K562 (cell line): Measurements from ENCODE around the gene DYNLT4. TPM values are rescaled to one million over a fixed set of nuclear protein-coding genes. Genes with fewer than 3 reads are reported as not detected.
A peak's percentile ranks its signal among the peaks of the same experiment; 100 is the strongest.

Experiments
- ATAC-seq: fragments of 200-7000 bp; cut with Tn5 transposase; 3 replicates; pipeline ENCODE4 v1.9.1; 2020; ENCODE audit warnings: moderate library complexity
- BruUV-seq: library from RNA; stranded (reverse); fragments of 400-500 nt; replicated peaks from 2 replicates; lab custom pipeline; 2021; lab: Mats Ljungman, UMichigan
- CTCF ChIA-PET: fragments of 300-600 bp; formaldehyde crosslinking; extraction: SDS; loops from one replicate; lab custom pipeline; 2021; ENCODE audit warnings: low intra/inter-chr PET ratio; lab: Yijun Ruan, JAX
- POLR2A ChIA-PET: fragments of 300-600, 350-650 bp; sonication (Branson Sonifier 250); formaldehyde crosslinking; extraction: SDS; loops from one replicate; lab custom pipeline; 2021; ENCODE audit warnings: antibody characterized with exemption, inconsistent platforms; lab: Yijun Ruan, JAX
- DNase-seq, 4 experiments: peaks; one replicate each; pipeline versions ENCODE4 v3.0.0 to v3.0.0-alpha.2; 2011 to 2018; ENCODE audit warnings: low spot score in 3 of 4, mixed read lengths in 3 of 4; ENCODE audit errors: extremely low read depth in 1 of 4
- FAIRE-seq: peaks from 2 replicates; lab custom pipeline; 2011; peaks lifted over from hg19 to GRCh38; lab: Jason Lieb, UNC
- H2AFZ ChIP-seq: 2 replicates; pipeline ENCODE4 v1.6.0; 2011; ENCODE audit warnings: low read depth, low read length, control low read depth, inconsistent platforms
- H3K27ac ChIP-seq: fragments of 200-600 bp; 3 replicates; pipeline ENCODE4 v1.8.0; 2011; ENCODE audit warnings: low read depth, mild to moderate bottlenecking, control low read depth, inconsistent platforms, low read length, moderate library complexity, mixed read lengths; ENCODE audit errors: extremely low read depth
- H3K27me3 ChIP-seq, 2 experiments: fragments of 300-600 bp in 1 of 2; 2 replicates in 1 of 2; 3 replicates in 1 of 2; pipeline versions ENCODE4 v1.6.0 to v1.8.0; 2011; ENCODE audit warnings: inconsistent platforms in 2 of 2, low read length in 2 of 2, mild to moderate bottlenecking in 1 of 2, mixed read lengths in 1 of 2, moderate library complexity in 1 of 2; ENCODE audit not compliant: control insufficient read depth in 2 of 2, insufficient read depth in 2 of 2
- H3K36me3 ChIP-seq: fragments of 300-600 bp; 3 replicates; pipeline ENCODE4 v1.8.0; 2011; ENCODE audit warnings: mild to moderate bottlenecking, low read length, inconsistent platforms; ENCODE audit not compliant: control insufficient read depth, insufficient read depth
- H3K4me1 ChIP-seq, 2 experiments: fragments of 200-600 bp in 1 of 2; replicated peaks in 1 of 2; 2 replicates in 1 of 2; 3 replicates in 1 of 2; pipeline versions ENCODE4 v1.5.1 to v1.8.0; 2011; ENCODE audit warnings: inconsistent platforms in 2 of 2, low read length in 2 of 2, mild to moderate bottlenecking in 1 of 2, mixed read lengths in 1 of 2, moderate library complexity in 1 of 2; ENCODE audit not compliant: control insufficient read depth in 2 of 2, insufficient read depth in 2 of 2
- H3K4me2 ChIP-seq: 2 replicates; pipeline ENCODE4 v1.6.1; 2011; ENCODE audit warnings: low read length, control low read depth, inconsistent platforms, mixed read lengths; ENCODE audit not compliant: insufficient read depth
- H3K4me3 ChIP-seq: fragments of 200-600 bp; sonication (generic), shearing (Covaris generic); 2 replicates; pipeline ENCODE4 v1.5.1; 2016; ENCODE audit warnings: control low read depth, inconsistent platforms
- H3K79me2 ChIP-seq: fragments of 200-600 bp; 3 replicates; pipeline ENCODE4 v1.8.0; 2011; ENCODE audit warnings: low read length, inconsistent platforms; ENCODE audit not compliant: control insufficient read depth, insufficient read depth
- H3K9ac ChIP-seq, 2 experiments: 2 replicates each; pipeline versions ENCODE4 v1.6.0 to v1.6.1; 2011; ENCODE audit warnings: low read depth in 2 of 2, low read length in 2 of 2, control low read depth in 1 of 2, inconsistent platforms in 1 of 2, mild to moderate bottlenecking in 1 of 2, mixed read lengths in 1 of 2; ENCODE audit not compliant: insufficient read depth in 1 of 2
- H3K9me1 ChIP-seq: one replicate; pipeline ENCODE4 v1.6.0; 2011; ENCODE audit warnings: inconsistent platforms, mild to moderate bottlenecking, low read length, moderate library complexity; ENCODE audit not compliant: control insufficient read depth, insufficient read depth
- H3K9me3 ChIP-seq: replicated peaks from 2 replicates; pipeline ENCODE4 v1.5.1; 2011; ENCODE audit warnings: low read depth, low read length, inconsistent platforms; ENCODE audit not compliant: control insufficient read depth, insufficient read depth
- H4K20me1 ChIP-seq: replicated peaks from 2 replicates; pipeline ENCODE4 v1.6.1; 2011; ENCODE audit warnings: low read length, inconsistent platforms, mixed read lengths; ENCODE audit not compliant: control insufficient read depth, insufficient read depth
- ETS2 ChIP-seq: IDR thresholded peaks from 2 replicates; pipeline ENCODE4 v1.6.1; 2016; ENCODE audit warnings: borderline replicate concordance, missing genetic modification characterization, mild to moderate bottlenecking, moderate library complexity, missing compliant biosample characterization; ENCODE audit not compliant: poor library complexity, severe bottlenecking
- FOS ChIP-seq: IDR thresholded peaks from 3 replicates; pipeline ENCODE4 v1.6.1; 2011; ENCODE audit not compliant: insufficient read length; ENCODE audit errors: extremely low read depth
- GABPA ChIP-seq: fragments of 200-800 bp; sonication (Bioruptor generic); conservative IDR thresholded peaks from 2 replicates; pipeline ENCODE4 v1.6.1; 2016; ENCODE audit warnings: low read depth, missing genetic modification characterization, missing compliant biosample characterization
- HNRNPLL ChIP-seq: fragments of 200-400 bp; formaldehyde crosslinking; IDR thresholded peaks from 2 replicates; pipeline ENCODE4 v1.6.1; 2017; ENCODE audit warnings: low read length, low read depth, mild to moderate bottlenecking; ENCODE audit not compliant: poor library complexity, severe bottlenecking
- LCOR ChIP-seq: sonication (generic); formaldehyde crosslinking; IDR thresholded peaks from 2 replicates; pipeline ENCODE4 v1.8.0; 2022; ENCODE audit warnings: mild to moderate bottlenecking, missing genetic modification reagents
- MTF1 ChIP-seq: fragments of 250-450 bp; sonication (Bioruptor Pico); IDR thresholded peaks from 2 replicates; pipeline ENCODE4 v1.9.0; 2021; ENCODE audit warnings: moderate library complexity, mild to moderate bottlenecking, inconsistent platforms, borderline replicate concordance
- NBN ChIP-seq: fragments of 450-650 bp; IDR thresholded peaks from 2 replicates; pipeline ENCODE4 v1.6.1; 2016; ENCODE audit warnings: low read depth, mild to moderate bottlenecking
- PHTF2 ChIP-seq: fragments of 250-450 bp; sonication (Bioruptor Pico); IDR thresholded peaks from 2 replicates; pipeline ENCODE4 v1.5.0; 2021; ENCODE audit warnings: mild to moderate bottlenecking
- POLR2G ChIP-seq: fragments of 200-400 bp; formaldehyde crosslinking; IDR thresholded peaks from 2 replicates; pipeline ENCODE4 v1.6.1; 2017; ENCODE audit warnings: low read depth, mild to moderate bottlenecking, antibody characterized with exemption, low read length, moderate library complexity
- POLR3A ChIP-seq: IDR thresholded peaks from 2 replicates; pipeline ENCODE4 v1.6.1; 2011; ENCODE audit warnings: borderline replicate concordance, mild to moderate bottlenecking, moderate library complexity; ENCODE audit not compliant: insufficient read length, insufficient read depth; ENCODE audit errors: extremely low read depth
- RAD21 ChIP-seq, 2 experiments: fragments of 250-450 bp in 1 of 2; fragments of 450-650 bp in 1 of 2; sonication (Bioruptor Pico) in 1 of 2; formaldehyde crosslinking in 1 of 2; IDR thresholded peaks in 1 of 2; conservative IDR thresholded peaks in 1 of 2; 2 replicates each; pipeline versions ENCODE4 v1.4.0 to v1.8.0; 2020 to 2022; ENCODE audit warnings: mild to moderate bottlenecking in 2 of 2, moderate library complexity in 1 of 2
- RBM22 ChIP-seq: fragments of 200-400 bp; formaldehyde crosslinking; IDR thresholded peaks from 2 replicates; pipeline ENCODE4 v1.6.1; 2018; ENCODE audit warnings: low read length, low read depth; ENCODE audit not compliant: poor library complexity, severe bottlenecking
- U2AF1 ChIP-seq: fragments of 200-400 bp; formaldehyde crosslinking; optimal IDR thresholded peaks from 2 replicates; pipeline ENCODE3; 2017; ENCODE audit warnings: mild to moderate bottlenecking, low read depth, low read length, moderate library complexity
- YBX1 ChIP-seq: fragments of 450-650 bp; IDR thresholded peaks from 2 replicates; pipeline ENCODE4 v1.7.1; 2016; ENCODE audit warnings: mild to moderate bottlenecking
- ZNF134 ChIP-seq: fragments of 250-450 bp; sonication (Bioruptor Pico); conservative IDR thresholded peaks from 2 replicates; pipeline ENCODE4 v1.4.0; 2020
- ZNF140 ChIP-seq: fragments of 250-450 bp; sonication (Bioruptor Pico); IDR thresholded peaks from 2 replicates; pipeline ENCODE4 v1.8.0; 2021; ENCODE audit warnings: moderate library complexity, mild to moderate bottlenecking, inconsistent platforms
- ZNF146 ChIP-seq: IDR thresholded peaks from one replicate; pipeline ENCODE4 v1.6.1; 2018; ENCODE audit warnings: missing compliant biosample characterization; ENCODE audit not compliant: unreplicated experiment
- ZNF282 ChIP-seq: sonication (generic); formaldehyde crosslinking; IDR thresholded peaks from 2 replicates; pipeline ENCODE4 v1.8.1; 2023; ENCODE audit warnings: missing genetic modification reagents
- ZZZ3 ChIP-seq: fragments of 450-650 bp; IDR thresholded peaks from 2 replicates; pipeline ENCODE4 v1.6.1; 2016; ENCODE audit warnings: antibody characterized with exemption, mild to moderate bottlenecking, moderate library complexity
- WGBS: fragments of 100-300 bp; shearing (Covaris generic); methylation state at CpG from one replicate; pipeline ENCODE4 v1.1.6; 2016; ENCODE audit warnings: low coverage, mixed read lengths; ENCODE audit not compliant: insufficient coverage; ENCODE audit errors: missing lambda C conversion rate; 5-methylcytosine and 5-hydroxymethylcytosine counted together
- in situ Hi-C: fragments of 300-500 bp; cut with MboI; formaldehyde crosslinking; loops from 4 replicates; pipeline ENCODE4 v1.15.0; 2018; ENCODE audit warnings: inconsistent platforms, mixed read lengths
- intact Hi-C: fragments of 100-400 bp; cut with micrococcal nuclease; formaldehyde crosslinking; loops from 2 replicates; pipeline ENCODE4 v1.14.2; 2022
- polyA plus RNA-seq, 8 experiments: library from polyadenylated mRNA; depleted of rRNA in 4 of 8; stranded (reverse) in 5 of 8; unstranded in 3 of 8; fragments of >200 nt; fragmentation: Nextera tagmentation in 2 of 8; fragmentation: Illumina TruSeq in 1 of 8; extraction: Ambion mirVana in 2 of 8; extraction: Trizol in 1 of 8; gene quantifications; 2 replicates each; pipeline versions ENCODE4 v1.2.1 to v1.2.3, GENCODE V29; 2011 to 2014; ENCODE audit warnings: inconsistent platforms in 1 of 8, missing spikeins in 1 of 8
- total RNA-seq, 7 experiments: library from RNA; depleted of rRNA in 6 of 7; stranded (reverse); fragments of >200 nt in 6 of 7; fragmentation: Illumina TruSeq in 2 of 7; extraction: Trizol in 2 of 7; gene quantifications; 2 replicates each; pipeline versions ENCODE4 v1.2.1 to v1.2.3, GENCODE V29; 2011 to 2021; ENCODE audit warnings: low replicate concordance in 1 of 7

The DYNLT4 gene
- total and polyA plus RNA-seq, 9 of the 15 experiments (the other 6 are each of a cell fraction or from before 2014, with no cell fraction given): 0.29 to 0.73 TPM; not detected in 7

GRCh38 chr1:44786841-44787426, 20.2 kb downstream of the DYNLT4 start:
- Histone ChIP-seq H4K20me1 (no peaks in the 10 kb centered on the region), H3K27ac (no peak overlapping the region), H3K4me3 (no peak overlapping the region), H3K4me1 (peaks cover 12 to 22% of the 10 kb centered on the region in 2 experiments; a peak in 4 of 5 replicates), H3K9me3 (no peaks in the 10 kb centered on the region), H3K9me1 (no peaks in the 10 kb centered on the region), H2AFZ (peak overlapping the region; percentile 78), H3K36me3 (no peaks in the 10 kb centered on the region), H3K4me2 (no peak overlapping the region), H3K9ac (peak overlapping the region in 1 of 2 experiments; percentile 18; a peak in 2 of 4 replicates), H3K79me2 (no peaks in the 10 kb centered on the region), H3K27me3 (no peaks in the 10 kb centered on the region)
- ChIA-PET CTCF (no interaction called here), POLR2A (interaction anchor here (0.6 to 12.0 kb wide), 6 partner anchors 9 to 734 kb away, joined by 3 to 253 read pairs (median 6); partner anchors contain the start of genes BTBD19, MUTYH, RPS8 and TOE1)
- no peak for TF ChIP-seq ZNF282 (CRISPR knock-in tag)
- TF ChIP-seq U2AF1: no peak
- no peak for TF ChIP-seq RAD21 (CRISPR knock-in tag; conservative IDR thresholded peaks at IDR 0.05 in 1 of 2, IDR thresholded peaks at IDR 0.05 in 1 of 2)
- no peak for TF ChIP-seq ZNF134 (CRISPR knock-in tag)
- TF ChIP-seq HNRNPLL: no peak
- no peak for TF ChIP-seq ZNF146 (CRISPR knock-in tag)
- TF ChIP-seq MTF1 (CRISPR knock-in tag): no peak
- no peak for TF ChIP-seq POLR3A
- no peak for TF ChIP-seq FOS
- no peak for TF ChIP-seq YBX1
- no peak for TF ChIP-seq LCOR (CRISPR knock-in tag)
- TF ChIP-seq POLR2G: no peak
- no peak for TF ChIP-seq RBM22
- no peak for TF ChIP-seq ZNF140
- TF ChIP-seq ZZZ3: no peak
- no peak for TF ChIP-seq GABPA (tag)
- TF ChIP-seq ETS2 (tag): no peak
- no peak for TF ChIP-seq PHTF2
- TF ChIP-seq NBN: no peak
- in situ Hi-C loops: no loop called here
- BruUV-seq: no TSS peak
- no peak for FAIRE-seq
- intact Hi-C loops: no loop called here
- no peak for DNase-seq
- WGBS: 77% methylated on average over 6 of the region's 9 CpGs
- no peak for ATAC-seq
